Measurements from ENCODE around the gene GET3. TPM values are rescaled to one million over a fixed set of nuclear protein-coding genes. Genes with fewer than 3 reads are reported as not detected.
"Not testable (repeated sequence)": the region's sequence is repeated elsewhere in the genome, so short reads cannot be mapped to it uniquely, and the experiment has no call there.

The GET3 gene
- total RNA-seq, 1 experiment from 2014 or later: 53.9 TPM

- no peak for DNase-seq (ENCODE audit: extremely low read depth, low read depth)
Measured at GRCh38 chr19:12715102-12715501, 22.2 kb upstream of the GET3 start.

- DNase-seq (ENCODE audit: extremely low read depth, low read depth): no peak
Measured at GRCh38 chr19:12715929-12716328, 21.4 kb upstream of the GET3 start.

GRCh38 chr19:12720296-12720695 is 17.0 kb upstream of the GET3 start:
- DNase-seq (ENCODE audit: extremely low read depth, low read depth): no peak

GRCh38 chr19:12720851-12721655 is 16.2 kb upstream of the GET3 start:
- DNase-seq (ENCODE audit: extremely low read depth, low read depth): no peak

GRCh38 chr19:12721656-12722565 is 15.4 kb upstream of the GET3 start:
- no peak for DNase-seq (ENCODE audit: extremely low read depth, low read depth)

- peak; percentile 97 for DNase-seq (ENCODE audit: extremely low read depth, low read depth)
Measured at GRCh38 chr19:12722566-12723380, 14.5 kb upstream of the GET3 start.

GRCh38 chr19:12723381-12723640 is 14.0 kb upstream of the GET3 start:
- DNase-seq (ENCODE audit: extremely low read depth, low read depth): no peak

GRCh38 chr19:12723641-12724426 is 13.5 kb upstream of the GET3 start, which contains the start of gene TNPO2:
TNPO2 (minus strand) TSS chr19:12723932; CDS start chr19:12720977, 2,955 bp downstream.
- DNase-seq (ENCODE audit: extremely low read depth, low read depth): peak; percentile 38

GRCh38 chr19:12725612-12726011 is 11.7 kb upstream of the GET3 start:
- not testable (repeated sequence) for DNase-seq (ENCODE audit: extremely low read depth, low read depth)

GRCh38 chr19:12726988-12727316 is 10.3 kb upstream of the GET3 start:
- DNase-seq (ENCODE audit: extremely low read depth, low read depth): no peak

GRCh38 chr19:12727745-12728433 is 9.4 kb upstream of the GET3 start:
- DNase-seq (ENCODE audit: extremely low read depth, low read depth): no peak

- DNase-seq (ENCODE audit: extremely low read depth, low read depth): no peak
Measured at GRCh38 chr19:12730064-12730463, 7.2 kb upstream of the GET3 start.

GRCh38 chr19:12731337-12731736 is 6.0 kb upstream of the GET3 start:
- no peak for DNase-seq (ENCODE audit: extremely low read depth, low read depth)

GRCh38 chr19:12733369-12734214 is 3.7 kb upstream of the GET3 start:
- no peak for DNase-seq (ENCODE audit: extremely low read depth, low read depth)

GRCh38 chr19:12737835-12738351 is 596 bp downstream of the GET3 start:
- DNase-seq (ENCODE audit: extremely low read depth, low read depth): no peak

- DNase-seq (ENCODE audit: extremely low read depth, low read depth): no peak
Measured at GRCh38 chr19:12745166-12745897, 8.0 kb downstream of the GET3 start.

- no peak for DNase-seq (ENCODE audit: extremely low read depth, low read depth)
Measured at GRCh38 chr19:12748489-12748888, 11.2 kb downstream of the GET3 start.
